Measurements from ENCODE around the gene SLC8A1.
A peak's percentile ranks its signal among the peaks of the same experiment; 100 is the strongest.

The SLC8A1 gene

GRCh38 chr2:40419364-40419762, 32.5 kb downstream of the SLC8A1 start:
- DNase-seq = no peak

- DNase-seq = no peak
Observed at GRCh38 chr2:40418614-40419363, 33.1 kb downstream of the SLC8A1 start.

GRCh38 chr2:40416486-40416885, 35.4 kb downstream of the SLC8A1 start:
- DNase-seq = no peak

GRCh38 chr2:40415391-40415790, 36.5 kb downstream of the SLC8A1 start:
- no peak for DNase-seq

- no peak for DNase-seq
Observed at GRCh38 chr2:40412456-40412855, 39.4 kb downstream of the SLC8A1 start.

GRCh38 chr2:40410695-40411094, 41.2 kb downstream of the SLC8A1 start:
- no peak for DNase-seq

GRCh38 chr2:40409734-40410133, 42.2 kb downstream of the SLC8A1 start:
- no peak for DNase-seq

GRCh38 chr2:40406485-40407289, 45.2 kb downstream of the SLC8A1 start:
- DNase-seq = no peak

- no peak for DNase-seq
Observed at GRCh38 chr2:40405465-40405864, 46.4 kb downstream of the SLC8A1 start.

- no peak for DNase-seq
Observed at GRCh38 chr2:40404517-40404916, 47.4 kb downstream of the SLC8A1 start.

GRCh38 chr2:40403233-40403836, 48.6 kb downstream of the SLC8A1 start:
- DNase-seq = no peak

- DNase-seq = no peak
Observed at GRCh38 chr2:40401896-40402295, 50.0 kb downstream of the SLC8A1 start.

GRCh38 chr2:40400336-40400953, 51.4 kb downstream of the SLC8A1 start:
- DNase-seq = no peak

- DNase-seq = no peak
Observed at GRCh38 chr2:40397765-40398164, 54.1 kb downstream of the SLC8A1 start.

- peak; percentile 72 for DNase-seq
Observed at GRCh38 chr2:40396124-40396523, 55.8 kb downstream of the SLC8A1 start.

- DNase-seq = no peak
Observed at GRCh38 chr2:40395169-40396073, 56.5 kb downstream of the SLC8A1 start.

- DNase-seq = no peak
Observed at GRCh38 chr2:40394597-40394996, 57.3 kb downstream of the SLC8A1 start.

- no peak for DNase-seq
Observed at GRCh38 chr2:40394031-40394430, 57.9 kb downstream of the SLC8A1 start.

- no peak for DNase-seq
Observed at GRCh38 chr2:40388161-40388560, 63.7 kb downstream of the SLC8A1 start.

GRCh38 chr2:40386177-40386576, 65.7 kb downstream of the SLC8A1 start:
- DNase-seq = no peak

- no peak for DNase-seq
Observed at GRCh38 chr2:40384714-40385113, 67.2 kb downstream of the SLC8A1 start.

GRCh38 chr2:40384233-40384632, 67.7 kb downstream of the SLC8A1 start:
- DNase-seq = no peak
